DOHH2 (cell line): ENCODE measurements around the gene ZBTB16.
A peak's percentile ranks its signal among the peaks of the same experiment; 100 is the strongest.

Experiments
- H3F3A ChIP-seq: fragments of 200-600 bp; sonication (generic), shearing (Covaris generic); 2 replicates; pipeline ENCODE4 v1.6.0; 2016; ENCODE audit warnings: antibody characterized with exemption, mild to moderate bottlenecking; ENCODE audit not compliant: control insufficient read depth, insufficient read depth
- H3K27ac ChIP-seq: fragments of 200-600 bp; sonication (generic); 2 replicates; pipeline ENCODE4 v1.5.1; 2014; ENCODE audit warnings: low read depth, mild to moderate bottlenecking, low read length, moderate library complexity
- H3K27me3 ChIP-seq: fragments of 200-600 bp; sonication (generic); 2 replicates; pipeline ENCODE4 v1.6.1; 2014; ENCODE audit warnings: mild to moderate bottlenecking, low read length, mixed read lengths; ENCODE audit not compliant: control insufficient read depth
- H3K36me3 ChIP-seq: fragments of 200-600 bp; sonication (generic); 2 replicates; pipeline ENCODE4 v1.6.1; 2014; ENCODE audit warnings: mild to moderate bottlenecking, low read length, moderate library complexity, mixed read lengths; ENCODE audit not compliant: control insufficient read depth
- H3K4me1 ChIP-seq: fragments of 200-600 bp; sonication (generic); 2 replicates; pipeline ENCODE4 v1.6.1; 2014; ENCODE audit warnings: mild to moderate bottlenecking, low read length, mixed read lengths; ENCODE audit not compliant: control insufficient read depth
- H3K4me2 ChIP-seq: fragments of 200-600 bp; sonication (generic); 2 replicates; pipeline ENCODE4 v1.6.0; 2014; ENCODE audit warnings: mild to moderate bottlenecking, low read length, moderate library complexity
- H3K4me3 ChIP-seq: fragments of 200-600 bp; sonication (generic); 2 replicates; pipeline ENCODE4 v1.5.1; 2014; ENCODE audit warnings: mild to moderate bottlenecking, low read length, mixed read lengths
- H3K79me2 ChIP-seq: fragments of 200-600 bp; sonication (generic); 2 replicates; pipeline ENCODE4 v1.6.1; 2014; ENCODE audit warnings: mild to moderate bottlenecking, low read length, mixed read lengths; ENCODE audit not compliant: control insufficient read depth
- H3K9me2 ChIP-seq: fragments of 200-600 bp; sonication (generic); replicated peaks from 2 replicates; pipeline ENCODE4 v1.6.1; 2014; ENCODE audit warnings: mild to moderate bottlenecking, low read length, mixed read lengths; ENCODE audit not compliant: control insufficient read depth
- H3K9me3 ChIP-seq: fragments of 200-600 bp; sonication (generic); 2 replicates; pipeline ENCODE4 v1.6.1; 2014; ENCODE audit warnings: antibody characterized with exemption, low read length, mixed read lengths; ENCODE audit not compliant: control insufficient read depth, insufficient read depth
- H4K20me1 ChIP-seq: fragments of 200-600 bp; sonication (generic); 2 replicates; pipeline ENCODE4 v1.6.0; 2014; ENCODE audit warnings: low read depth, mild to moderate bottlenecking, antibody characterized with exemption, low read length, moderate library complexity; ENCODE audit not compliant: control insufficient read depth, insufficient read depth
- CTCF ChIP-seq: fragments of 200-600 bp; sonication (generic); IDR thresholded peaks from one replicate; pipeline ENCODE4 v1.5.1; 2014; ENCODE audit warnings: antibody characterized with exemption, mild to moderate bottlenecking, low read depth, low read length; ENCODE audit not compliant: poor library complexity, severe bottlenecking
- EZH2phosphoT487 ChIP-seq: fragments of 200-600 bp; sonication (generic); IDR thresholded peaks from 2 replicates; pipeline ENCODE4 v1.6.1; 2017; ENCODE audit warnings: borderline replicate concordance, mild to moderate bottlenecking, antibody characterized with exemption, low read length, moderate library complexity, mixed read lengths

ZBTB16 gene

GRCh38 chr11:114159802-114160632 is 100.5 kb downstream of the ZBTB16 start:
- Histone ChIP-seq H4K20me1 (no peaks in the 10 kb centered on the region), H3K9me3 (no peaks in the 10 kb centered on the region), H3K9me2 (no peaks in the 10 kb centered on the region), H3K79me2 (no peaks in the 10 kb centered on the region), H3K36me3 (no peaks in the 10 kb centered on the region), H3K4me3 (peak overlapping the region; percentile 51), H3K27ac (peak overlapping the region; percentile 78), H3K4me1 (peaks cover 57% of the 10 kb centered on the region), H3K27me3 (no peaks in the 10 kb centered on the region), H3F3A (peaks cover 5% of the 10 kb centered on the region), H3K4me2 (peak overlapping the region; percentile 64)
- TF ChIP-seq EZH2phosphoT487 (no peak), CTCF (no peak)

- peak overlapping the region; percentile 64 for H3K4me2 ChIP-seq
- H4K20me1 ChIP-seq = no peaks in the 10 kb centered on the region
- peaks cover 5% of the 10 kb centered on the region for H3F3A ChIP-seq
- no peaks in the 10 kb centered on the region for H3K9me3 ChIP-seq
- no peaks in the 10 kb centered on the region for H3K27me3 ChIP-seq
- peak overlapping the region; percentile 48 for H3K4me3 ChIP-seq
- no peaks in the 10 kb centered on the region for H3K9me2 ChIP-seq
- H3K36me3 ChIP-seq = no peaks in the 10 kb centered on the region
- TF ChIP-seq EZH2phosphoT487 (no peak), CTCF (no peak)
- H3K27ac ChIP-seq = peak overlapping the region; percentile 78
- H3K79me2 ChIP-seq = no peaks in the 10 kb centered on the region
- H3K4me1 ChIP-seq = peaks cover 66% of the 10 kb centered on the region
Observed at GRCh38 chr11:114160894-114161293, 101.4 kb downstream of the ZBTB16 start.

GRCh38 chr11:114161486-114162250 is 102.2 kb downstream of the ZBTB16 start:
- Histone ChIP-seq H3K27ac (no peak overlapping the region), H3K9me2 (no peaks in the 10 kb centered on the region), H3K4me1 (peaks cover 74% of the 10 kb centered on the region), H4K20me1 (no peaks in the 10 kb centered on the region), H3F3A (peaks cover 5% of the 10 kb centered on the region), H3K9me3 (no peaks in the 10 kb centered on the region), H3K4me2 (peak overlapping the region; percentile 64), H3K4me3 (peak overlapping the region; percentile 48; the same call in 1 of the 2 replicates), H3K27me3 (no peaks in the 10 kb centered on the region), H3K79me2 (no peaks in the 10 kb centered on the region), H3K36me3 (no peaks in the 10 kb centered on the region)
- TF ChIP-seq CTCF (no peak), EZH2phosphoT487 (no peak)
